Vagina (tissue), 2 donors: ENCODE data around the gene CYRIA. TPM values are rescaled to one million over a fixed set of nuclear protein-coding genes. Genes with fewer than 3 reads are reported as not detected.

ENCODE experiments used
- DNase-seq, 2 donors: peaks; one replicate each; pipeline ENCODE4 v3.0.0-alpha.2; 2017; ENCODE audit errors: extremely low spot score in 2 of 2
- H3K27ac ChIP-seq: fragments of 200-600 bp; sonication (generic); one replicate; pipeline ENCODE4 v1.5.1; 2019
- H3K27me3 ChIP-seq: fragments of 200-600 bp; sonication (generic); one replicate; pipeline ENCODE4 v1.5.1; 2019
- H3K36me3 ChIP-seq, 2 donors: fragments of 200-600 bp; sonication (generic); one replicate each; pipeline ENCODE4 v1.5.1; 2017 to 2019
- H3K4me1 ChIP-seq: fragments of 200-600 bp; sonication (generic); one replicate; pipeline ENCODE4 v1.5.1; 2019
- H3K4me3 ChIP-seq, 2 donors: fragments of 200-600 bp; sonication (generic); 1 replicate in 1 of 2; 2 replicates in 1 of 2; pipeline ENCODE4 v1.5.1; 2016 to 2019
- H3K9me3 ChIP-seq: fragments of 200-600 bp; sonication (generic); one replicate; pipeline ENCODE4 v1.5.1; 2019
- CTCF ChIP-seq, 3 experiments: fragments of 450-650 bp in 2 of 3; fragments of 200-600 bp in 1 of 3; sonication (generic) in 1 of 3; IDR thresholded peaks; one replicate each; pipeline ENCODE4 v1.5.1; 2017 to 2019; ENCODE audit warnings: antibody characterized with exemption in 3 of 3, mild to moderate bottlenecking in 2 of 3, moderate library complexity in 2 of 3
- POLR2A ChIP-seq, 2 donors: fragments of 450-650 bp; IDR thresholded peaks; one replicate each; pipeline ENCODE4 v1.6.1; 2017; ENCODE audit warnings: antibody characterized with exemption in 2 of 2, mild to moderate bottlenecking in 2 of 2, moderate library complexity in 2 of 2
- POLR2AphosphoS5 ChIP-seq, 2 donors: sonication (generic); formaldehyde crosslinking; IDR thresholded peaks; one replicate each; pipeline ENCODE4 v1.9.0; 2017; ENCODE audit warnings: antibody characterized with exemption in 2 of 2, mild to moderate bottlenecking in 2 of 2, low read depth in 1 of 2; ENCODE audit not compliant: insufficient read depth in 1 of 2
- intact Hi-C: fragments of 100-400 bp; cut with DNase I; formaldehyde crosslinking; loops from one replicate; pipeline ENCODE4 v1.15.1; 2023
- total RNA-seq: library from RNA; depleted of rRNA; stranded (reverse); fragments of >200 nt; gene quantifications from one replicate; pipeline ENCODE4 v1.2.3, GENCODE V29; 2016

CYRIA gene
- total RNA-seq, 1 donor from 2014 or later, result 12.5 TPM

GRCh38 chr2:16656784-16657391, 8.7 kb downstream of the CYRIA start:
- H3K36me3 ChIP-seq, result no peaks in the 10 kb centered on the region
- TF ChIP-seq POLR2AphosphoS5 (IDR thresholded peaks at IDR 0.05; ENCODE audit: insufficient read depth in 1 of 2, low read depth in 1 of 2) (no peak), POLR2A (IDR thresholded peaks at IDR 0.05) (no peak), CTCF (IDR thresholded peaks at IDR 0.05) (no peak)
- H3K27me3 ChIP-seq, result no peaks in the 10 kb centered on the region
- H3K4me3 ChIP-seq, result no peak overlapping the region
- intact Hi-C loops, result no loop called here
- H3K9me3 ChIP-seq, result no peaks in the 10 kb centered on the region
- peaks cover 95% of the 10 kb centered on the region for H3K4me1 ChIP-seq
- peak in 1 of 2 donors; percentile 83 for DNase-seq
- peak overlapping the region; percentile 68 for H3K27ac ChIP-seq

- intact Hi-C loops, result no loop called here
- Histone ChIP-seq H3K9me3 (no peaks in the 10 kb centered on the region), H3K4me3 (no peak overlapping the region), H3K36me3 (no peaks in the 10 kb centered on the region), H3K27me3 (no peaks in the 10 kb centered on the region), H3K27ac (peak overlapping the region; percentile 68), H3K4me1 (peaks cover 98% of the 10 kb centered on the region)
- peak in 1 of 2 donors; percentile 76 for DNase-seq
- TF ChIP-seq POLR2AphosphoS5 (IDR thresholded peaks at IDR 0.05; ENCODE audit: insufficient read depth in 1 of 2, low read depth in 1 of 2) (no peak), POLR2A (IDR thresholded peaks at IDR 0.05) (no peak), CTCF (IDR thresholded peaks at IDR 0.05) (no peak)
Measured at GRCh38 chr2:16655905-16656642, 9.6 kb downstream of the CYRIA start.

GRCh38 chr2:16655445-16655837, 10.2 kb downstream of the CYRIA start:
- H3K27ac ChIP-seq, result peak overlapping the region; percentile 68
- H3K27me3 ChIP-seq, result no peaks in the 10 kb centered on the region
- TF ChIP-seq CTCF (IDR thresholded peaks at IDR 0.05) (no peak), POLR2A (IDR thresholded peaks at IDR 0.05) (no peak), POLR2AphosphoS5 (IDR thresholded peaks at IDR 0.05; ENCODE audit: insufficient read depth in 1 of 2, low read depth in 1 of 2) (no peak)
- intact Hi-C loops, result no loop called here
- H3K4me1 ChIP-seq, result peaks cover 97% of the 10 kb centered on the region
- H3K4me3 ChIP-seq, result no peak overlapping the region
- no peak for DNase-seq
- H3K9me3 ChIP-seq, result no peaks in the 10 kb centered on the region
- no peaks in the 10 kb centered on the region for H3K36me3 ChIP-seq

GRCh38 chr2:16654833-16655444, 10.7 kb downstream of the CYRIA start:
- Histone ChIP-seq H3K4me3 (no peak overlapping the region), H3K36me3 (no peaks in the 10 kb centered on the region), H3K27me3 (no peaks in the 10 kb centered on the region), H3K4me1 (peaks cover 97% of the 10 kb centered on the region), H3K27ac (peak overlapping the region; percentile 68), H3K9me3 (no peaks in the 10 kb centered on the region)
- intact Hi-C loops, result no loop called here
- TF ChIP-seq POLR2AphosphoS5 (IDR thresholded peaks at IDR 0.05; ENCODE audit: insufficient read depth in 1 of 2, low read depth in 1 of 2), result no peak
- TF ChIP-seq CTCF (IDR thresholded peaks at IDR 0.05), result no peak
- no peak for TF ChIP-seq POLR2A (IDR thresholded peaks at IDR 0.05)
- DNase-seq, result peak in 1 of 2 donors; percentile 85
